Rectal smooth muscle tissue (tissue), 1 donor: Measurements from ENCODE around the gene IGFBP7.

Experiments
- H3K27ac ChIP-seq: one replicate; pipeline ENCODE4 v1.7.0; 2013; ENCODE audit warnings: low read depth, low read length, inconsistent platforms
- H3K27me3 ChIP-seq: one replicate; pipeline ENCODE4 v1.7.0; 2013; ENCODE audit warnings: low read length; ENCODE audit not compliant: control insufficient read depth, insufficient read depth
- H3K36me3 ChIP-seq: one replicate; pipeline ENCODE4 v1.7.0; 2013; ENCODE audit warnings: low read length; ENCODE audit not compliant: control insufficient read depth, insufficient read depth
- H3K4me1 ChIP-seq: one replicate; pipeline ENCODE4 v1.7.0; 2013; ENCODE audit warnings: low read length; ENCODE audit not compliant: control insufficient read depth, insufficient read depth
- H3K4me3 ChIP-seq: one replicate; pipeline ENCODE4 v1.7.0; 2013; ENCODE audit warnings: low read length
- H3K9ac ChIP-seq: one replicate; pipeline ENCODE4 v1.7.0; 2013; ENCODE audit warnings: low read length

The IGFBP7 gene, protein sequence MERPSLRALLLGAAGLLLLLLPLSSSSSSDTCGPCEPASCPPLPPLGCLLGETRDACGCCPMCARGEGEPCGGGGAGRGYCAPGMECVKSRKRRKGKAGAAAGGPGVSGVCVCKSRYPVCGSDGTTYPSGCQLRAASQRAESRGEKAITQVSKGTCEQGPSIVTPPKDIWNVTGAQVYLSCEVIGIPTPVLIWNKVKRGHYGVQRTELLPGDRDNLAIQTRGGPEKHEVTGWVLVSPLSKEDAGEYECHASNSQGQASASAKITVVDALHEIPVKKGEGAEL

DNA sequence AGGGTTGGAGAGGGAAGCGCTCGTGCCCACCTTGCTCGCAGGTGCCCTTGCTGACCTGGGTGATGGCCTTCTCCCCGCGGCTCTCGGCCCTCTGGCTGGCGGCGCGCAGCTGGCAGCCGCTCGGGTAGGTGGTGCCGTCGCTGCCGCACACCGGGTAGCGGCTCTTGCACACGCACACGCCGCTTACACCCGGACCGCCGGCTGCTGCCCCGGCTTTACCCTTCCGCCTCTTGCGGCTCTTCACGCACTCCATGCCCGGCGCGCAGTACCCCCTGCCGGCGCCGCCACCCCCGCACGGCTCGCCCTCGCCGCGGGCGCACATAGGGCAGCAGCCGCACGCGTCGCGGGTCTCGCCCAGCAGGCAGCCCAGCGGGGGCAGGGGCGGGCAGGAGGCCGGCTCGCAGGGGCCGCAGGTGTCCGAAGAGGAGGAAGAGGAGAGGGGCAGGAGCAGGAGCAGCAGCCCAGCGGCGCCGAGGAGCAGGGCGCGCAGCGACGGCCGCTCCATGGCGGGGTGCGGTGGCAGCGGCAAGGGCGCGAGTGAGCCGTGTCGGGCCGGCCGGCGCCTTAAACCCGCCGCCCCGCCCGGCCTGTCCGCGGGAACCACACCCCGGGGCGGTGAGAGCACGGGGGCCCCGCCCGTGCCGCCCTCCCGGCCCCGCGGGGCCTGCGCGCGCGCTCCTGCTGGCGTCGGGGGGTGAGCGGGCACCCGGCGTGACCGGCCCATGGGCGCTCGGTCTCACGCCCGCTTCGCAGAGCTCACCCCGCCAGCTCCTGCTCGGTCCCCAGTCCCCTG, at the start of gene IGFBP7:
Gene IGFBP7, minus strand, starts transcription at position 539 of the 793 bp plus-strand sequence. Its CDS starts 34 bp downstream, at position 505.
- peak within 1 kb of the TSS; percentile 85 for H3K4me3 ChIP-seq
- no peaks in the 10 kb centered on the region for H3K36me3 ChIP-seq
- peaks cover 14% of the 10 kb centered on the region for H3K4me1 ChIP-seq
- peak within 1 kb of the TSS; percentile 91 for H3K27ac ChIP-seq
- peaks cover 5% of the 10 kb centered on the region for H3K27me3 ChIP-seq
- H3K9ac ChIP-seq = peak within 1 kb of the TSS; percentile 86

- no peaks in the 10 kb centered on the region for H3K4me1 ChIP-seq
- no peak overlapping the region for H3K4me3 ChIP-seq
- H3K9ac ChIP-seq = no peak overlapping the region
Measured at GRCh38 chr4:57159866-57160265, 49.7 kb upstream of the IGFBP7 start.

DNA sequence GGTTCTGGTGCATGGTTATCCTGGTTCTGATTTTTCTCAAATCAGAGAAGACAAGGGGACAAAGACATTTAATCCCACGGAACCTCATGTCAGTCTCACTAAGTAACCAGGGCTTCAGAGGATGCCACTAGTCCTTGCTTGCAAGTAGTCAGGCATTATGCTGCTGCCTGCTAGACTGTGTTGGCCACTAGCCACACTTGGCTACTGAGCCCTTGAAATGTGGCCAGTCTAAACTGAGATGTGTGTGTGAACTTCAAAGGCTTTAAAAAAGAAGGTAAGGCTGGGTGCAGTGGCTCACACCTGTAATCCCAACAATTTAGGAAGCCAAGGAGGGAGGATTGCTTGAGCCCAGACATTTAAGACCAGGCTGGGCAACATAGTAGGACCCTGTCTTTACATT, 48.6 kb upstream of the IGFBP7 start:
- Histone ChIP-seq H3K27me3 (no peaks in the 10 kb centered on the region), H3K4me1 (no peaks in the 10 kb centered on the region), H3K36me3 (no peaks in the 10 kb centered on the region), H3K27ac (no peak overlapping the region), H3K9ac (no peak overlapping the region), H3K4me3 (no peak overlapping the region)

More at GRCh38 chr4:57159866-57160265, 49.7 kb upstream of the IGFBP7 start:
- no peak overlapping the region for H3K27ac ChIP-seq
- H3K27me3 ChIP-seq = no peaks in the 10 kb centered on the region
- H3K36me3 ChIP-seq = no peaks in the 10 kb centered on the region

DNA sequence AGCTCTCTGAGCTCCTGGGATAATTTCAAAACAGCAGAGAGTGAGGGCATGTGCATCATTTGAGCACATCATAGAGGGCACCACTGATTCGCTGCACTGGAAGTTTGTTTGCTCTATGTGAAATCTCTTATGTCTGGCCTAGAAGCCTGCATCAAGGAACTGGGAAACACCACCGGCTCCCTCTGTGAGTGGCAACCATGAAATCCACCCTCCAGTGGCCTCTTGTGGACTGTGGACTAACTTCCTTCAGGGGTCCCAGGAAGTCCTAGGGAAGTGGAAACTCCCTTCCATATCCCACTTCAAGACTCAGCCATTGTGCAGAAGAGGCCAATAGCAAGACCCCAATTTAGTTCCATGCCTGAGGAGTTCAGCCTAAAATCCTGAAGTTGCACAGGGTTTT, 48.0 kb upstream of the IGFBP7 start:
- Histone ChIP-seq H3K27ac (no peak overlapping the region), H3K36me3 (no peaks in the 10 kb centered on the region), H3K9ac (no peak overlapping the region), H3K4me3 (no peak overlapping the region), H3K4me1 (no peaks in the 10 kb centered on the region), H3K27me3 (no peaks in the 10 kb centered on the region)

DNA sequence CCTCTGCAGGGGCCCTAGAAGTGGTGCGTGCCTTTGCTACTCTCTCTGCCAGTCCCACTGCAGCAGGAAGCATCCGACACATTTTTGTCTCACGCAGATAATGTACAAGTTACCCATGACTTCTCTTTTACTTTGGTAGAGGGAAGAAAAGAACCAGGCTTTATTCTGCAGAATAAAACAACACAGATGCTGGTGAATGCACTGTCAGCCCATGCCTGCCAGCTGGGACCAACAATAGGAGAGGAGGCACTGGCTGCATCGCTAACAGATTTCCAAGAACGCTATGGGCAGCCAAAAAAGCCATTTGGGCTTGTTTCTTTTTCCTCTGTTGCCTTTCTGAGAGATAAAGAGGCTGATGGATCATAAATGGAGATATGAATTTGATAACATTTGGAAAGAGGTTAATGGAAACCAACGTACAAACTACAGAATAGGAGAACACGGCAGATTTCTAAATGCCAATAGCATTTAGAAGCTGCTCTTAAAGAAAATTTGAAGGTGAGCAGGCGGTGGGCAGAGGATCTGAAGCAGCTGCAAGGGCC, 47.5 kb upstream of the IGFBP7 start:
- H3K9ac ChIP-seq = no peak overlapping the region
- H3K4me3 ChIP-seq = no peak overlapping the region
- H3K27ac ChIP-seq = no peak overlapping the region
- H3K4me1 ChIP-seq = no peaks in the 10 kb centered on the region
- H3K36me3 ChIP-seq = no peaks in the 10 kb centered on the region
- no peaks in the 10 kb centered on the region for H3K27me3 ChIP-seq

- no peak overlapping the region for H3K4me3 ChIP-seq
- H3K27ac ChIP-seq = no peak overlapping the region
- no peaks in the 10 kb centered on the region for H3K4me1 ChIP-seq
- no peaks in the 10 kb centered on the region for H3K27me3 ChIP-seq
- H3K9ac ChIP-seq = no peak overlapping the region
- H3K36me3 ChIP-seq = no peaks in the 10 kb centered on the region
Measured at GRCh38 chr4:57156242-57156990, 46.2 kb upstream of the IGFBP7 start.

DNA sequence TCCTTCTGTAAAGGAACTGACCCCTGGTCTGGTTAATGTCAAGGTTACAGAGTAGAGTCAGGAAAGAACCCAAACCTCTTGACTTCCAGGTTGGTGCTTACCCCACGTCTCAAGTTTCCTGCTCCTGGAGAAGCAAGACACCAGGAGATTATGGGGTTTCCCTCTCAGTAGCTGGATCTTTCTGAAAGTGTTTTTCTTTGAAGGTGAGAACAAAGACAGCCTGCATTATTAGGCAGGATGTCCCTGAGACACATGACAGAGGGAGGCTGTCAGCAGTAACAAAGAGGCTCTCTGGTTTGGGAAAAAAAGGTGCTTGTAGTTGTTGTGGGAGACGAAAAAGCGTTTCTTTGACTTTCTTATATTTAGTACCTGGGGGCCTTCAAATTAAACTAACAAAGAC, 44.7 kb upstream of the IGFBP7 start:
- Histone ChIP-seq H3K36me3 (no peaks in the 10 kb centered on the region), H3K4me1 (no peaks in the 10 kb centered on the region), H3K27ac (no peak overlapping the region), H3K4me3 (no peak overlapping the region), H3K9ac (no peak overlapping the region), H3K27me3 (no peaks in the 10 kb centered on the region)

DNA sequence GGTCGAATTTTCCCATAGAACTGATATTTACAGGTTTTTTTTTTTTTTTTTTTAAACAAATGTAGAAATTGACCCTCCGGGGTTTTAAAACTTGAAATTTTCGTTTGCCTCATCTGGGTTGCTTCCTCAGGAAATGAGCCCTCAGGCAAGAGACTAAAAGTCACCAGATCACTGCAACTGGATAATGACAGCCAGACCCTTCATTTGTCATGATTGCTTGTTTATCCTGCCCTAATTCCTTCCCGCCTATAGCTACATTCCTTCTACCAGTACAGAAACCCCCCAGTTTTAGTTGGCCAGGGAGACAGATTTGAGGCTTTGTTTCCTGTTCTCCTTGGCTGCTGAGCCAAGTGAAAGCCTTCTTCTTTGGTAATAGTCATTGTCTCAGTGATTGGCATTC, 44.0 kb upstream of the IGFBP7 start:
- H3K36me3 ChIP-seq = no peaks in the 10 kb centered on the region
- no peak overlapping the region for H3K4me3 ChIP-seq
- H3K4me1 ChIP-seq = no peaks in the 10 kb centered on the region
- H3K27ac ChIP-seq = no peak overlapping the region
- no peaks in the 10 kb centered on the region for H3K27me3 ChIP-seq
- H3K9ac ChIP-seq = no peak overlapping the region

- Histone ChIP-seq H3K27ac (no peak overlapping the region), H3K27me3 (no peaks in the 10 kb centered on the region), H3K9ac (no peak overlapping the region), H3K4me3 (no peak overlapping the region), H3K36me3 (no peaks in the 10 kb centered on the region), H3K4me1 (no peaks in the 10 kb centered on the region)
Measured at GRCh38 chr4:57153207-57153606, 43.0 kb upstream of the IGFBP7 start.

GRCh38 chr4:57151481-57151880, 41.3 kb upstream of the IGFBP7 start:
- no peaks in the 10 kb centered on the region for H3K27me3 ChIP-seq
- no peaks in the 10 kb centered on the region for H3K4me1 ChIP-seq
- no peak overlapping the region for H3K9ac ChIP-seq
- no peaks in the 10 kb centered on the region for H3K36me3 ChIP-seq
- no peak overlapping the region for H3K27ac ChIP-seq
- no peak overlapping the region for H3K4me3 ChIP-seq

GRCh38 chr4:57149833-57150232, 39.6 kb upstream of the IGFBP7 start:
- H3K4me3 ChIP-seq = no peak overlapping the region
- no peaks in the 10 kb centered on the region for H3K27me3 ChIP-seq
- no peaks in the 10 kb centered on the region for H3K36me3 ChIP-seq
- H3K9ac ChIP-seq = no peak overlapping the region
- H3K27ac ChIP-seq = no peak overlapping the region
- no peaks in the 10 kb centered on the region for H3K4me1 ChIP-seq

DNA sequence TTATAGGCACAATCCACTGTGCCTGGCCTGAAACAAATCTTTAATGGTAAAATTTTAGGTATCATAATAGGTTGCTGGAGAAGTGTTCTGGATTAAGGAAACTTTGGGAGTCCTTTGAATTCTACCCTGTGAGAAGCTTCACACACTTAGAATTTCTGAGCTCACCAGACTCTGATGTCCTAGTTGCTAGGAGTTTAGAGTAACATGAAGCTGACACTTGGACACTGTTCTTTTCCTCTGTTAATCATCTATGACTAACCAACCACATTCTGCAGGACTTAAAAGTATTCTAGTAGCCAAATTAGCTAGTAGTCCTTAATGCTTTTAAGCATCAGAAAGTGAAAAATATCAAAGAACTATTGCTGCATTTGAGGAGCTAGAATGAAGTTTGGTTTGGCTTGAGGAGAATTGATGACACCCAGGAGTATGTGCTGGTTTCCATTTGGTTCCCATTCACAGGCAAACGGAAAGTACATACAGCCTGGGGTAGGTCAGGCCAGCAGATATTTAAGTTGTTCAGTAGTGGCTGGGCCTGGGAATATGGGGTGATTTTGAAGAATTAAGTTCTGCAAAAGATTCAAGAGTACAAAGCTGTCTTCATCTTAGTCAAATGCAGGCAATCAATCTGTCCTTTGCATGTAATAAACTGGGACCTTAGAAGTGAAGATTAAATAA, 38.8 kb upstream of the IGFBP7 start:
- Histone ChIP-seq H3K27ac (no peak overlapping the region), H3K36me3 (no peaks in the 10 kb centered on the region), H3K27me3 (no peaks in the 10 kb centered on the region), H3K9ac (no peak overlapping the region), H3K4me3 (no peak overlapping the region), H3K4me1 (no peaks in the 10 kb centered on the region)
